Spleen (tissue), 7 donors: ENCODE data around the gene ZBP1.

Experiments
- POLR2A ChIP-seq, 3 donors: fragments of 450-650 bp; IDR thresholded peaks; one replicate each; pipeline ENCODE4 v1.5.1; 2017; ENCODE audit warnings: antibody characterized with exemption in 3 of 3, mild to moderate bottlenecking in 1 of 3
- POLR2AphosphoS5 ChIP-seq, 3 donors: sonication (generic); formaldehyde crosslinking; IDR thresholded peaks; one replicate each; pipeline ENCODE4 v1.5.1; 2017; ENCODE audit warnings: antibody characterized with exemption in 3 of 3
- TF ChIP-seq, protein P1 (sequence below), 11 experiments: fragments of 200-600 bp in 7 of 11; fragments of 450-650 bp in 4 of 11; sonication (generic) in 4 of 11; IDR thresholded peaks in 8 of 11; conservative IDR thresholded peaks in 3 of 11; 1 replicate in 7 of 11; 2 replicates in 4 of 11; pipeline versions ENCODE4 v1.4.0 to v1.8.0; 2016 to 2021; ENCODE audit warnings: antibody characterized with exemption in 11 of 11, inconsistent platforms in 4 of 11, mild to moderate bottlenecking in 1 of 11
- donor health status: DM: no; HTN: no; CAD: no; lungs with moderate emphysema.
- donor health status: DM: no; HTN: no; CAD: no.
- donor health status: DM: no; HTN: no; CAD: no.

DNA sequence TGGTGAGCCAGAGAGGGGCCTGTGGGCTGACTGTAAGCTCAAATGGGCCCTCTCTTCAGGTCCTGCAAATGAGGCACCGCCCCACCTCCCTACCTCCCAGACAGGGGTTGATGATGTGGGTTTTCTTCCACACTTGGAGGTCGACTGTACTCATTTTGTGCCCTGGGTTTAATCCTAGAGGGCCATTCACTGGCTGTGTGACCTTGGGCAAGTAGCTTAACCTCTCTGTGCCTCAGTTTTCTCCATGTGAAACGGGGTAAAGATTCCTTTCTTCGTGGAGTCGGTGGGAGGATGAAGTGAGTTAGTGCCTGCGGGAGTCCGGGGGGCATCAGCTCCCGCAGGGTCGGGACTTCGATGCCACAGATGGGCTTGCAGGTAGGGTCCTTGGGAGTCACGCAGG lies 23.9 kb downstream of the ZBP1 start:
- no peak for TF ChIP-seq POLR2AphosphoS5 (IDR thresholded peaks at IDR 0.05)
- TF ChIP-seq, protein P1, sequence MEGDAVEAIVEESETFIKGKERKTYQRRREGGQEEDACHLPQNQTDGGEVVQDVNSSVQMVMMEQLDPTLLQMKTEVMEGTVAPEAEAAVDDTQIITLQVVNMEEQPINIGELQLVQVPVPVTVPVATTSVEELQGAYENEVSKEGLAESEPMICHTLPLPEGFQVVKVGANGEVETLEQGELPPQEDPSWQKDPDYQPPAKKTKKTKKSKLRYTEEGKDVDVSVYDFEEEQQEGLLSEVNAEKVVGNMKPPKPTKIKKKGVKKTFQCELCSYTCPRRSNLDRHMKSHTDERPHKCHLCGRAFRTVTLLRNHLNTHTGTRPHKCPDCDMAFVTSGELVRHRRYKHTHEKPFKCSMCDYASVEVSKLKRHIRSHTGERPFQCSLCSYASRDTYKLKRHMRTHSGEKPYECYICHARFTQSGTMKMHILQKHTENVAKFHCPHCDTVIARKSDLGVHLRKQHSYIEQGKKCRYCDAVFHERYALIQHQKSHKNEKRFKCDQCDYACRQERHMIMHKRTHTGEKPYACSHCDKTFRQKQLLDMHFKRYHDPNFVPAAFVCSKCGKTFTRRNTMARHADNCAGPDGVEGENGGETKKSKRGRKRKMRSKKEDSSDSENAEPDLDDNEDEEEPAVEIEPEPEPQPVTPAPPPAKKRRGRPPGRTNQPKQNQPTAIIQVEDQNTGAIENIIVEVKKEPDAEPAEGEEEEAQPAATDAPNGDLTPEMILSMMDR (IDR thresholded peaks at IDR 0.05 in 8 of 11, conservative IDR thresholded peaks at IDR 0.05 in 3 of 11): no peak
- TF ChIP-seq POLR2A (IDR thresholded peaks at IDR 0.05): no peak
